Right renal cortex interstitium (tissue), 3 donors: Measurements from ENCODE around the gene TM9SF2. TPM values are rescaled to one million over a fixed set of nuclear protein-coding genes. Genes with fewer than 3 reads are reported as not detected.

Experiments used
- DNase-seq, 3 donors: peaks; one replicate each; pipeline ENCODE4 v3.0.0-alpha.2; 2013; ENCODE audit warnings: low read depth in 3 of 3, low spot score in 2 of 3
- polyA plus RNA-seq, 3 donors: library from polyadenylated mRNA; unstranded; fragments of 120-200 nt; gene quantifications; one replicate each; pipeline ENCODE4 v1.2.1, GENCODE V29; 2013; ENCODE audit not compliant: insufficient read length in 3 of 3

TM9SF2 gene
- polyA plus RNA-seq, 3 donors: 231 to 232 (median 232) TPM

- DNase-seq: no peak
Measured at GRCh38 chr13:99575376-99576120, 74.3 kb downstream of the TM9SF2 start.

- DNase-seq: no peak
Measured at GRCh38 chr13:99577934-99578917, 77.0 kb downstream of the TM9SF2 start.

- DNase-seq: no peak
Measured at GRCh38 chr13:99580500-99581268, 79.4 kb downstream of the TM9SF2 start.

- no peak for DNase-seq
Measured at GRCh38 chr13:99582511-99582910, 81.2 kb downstream of the TM9SF2 start.

GRCh38 chr13:99585609-99586008 lies 84.3 kb downstream of the TM9SF2 start:
- no peak for DNase-seq

GRCh38 chr13:99587021-99587420 lies 85.7 kb downstream of the TM9SF2 start:
- no peak for DNase-seq

GRCh38 chr13:99587893-99588606 lies 86.8 kb downstream of the TM9SF2 start:
- DNase-seq: no peak

- no peak for DNase-seq
Measured at GRCh38 chr13:99589575-99589974, 88.3 kb downstream of the TM9SF2 start.

GRCh38 chr13:99590519-99591011 lies 89.3 kb downstream of the TM9SF2 start:
- DNase-seq: no peak

GRCh38 chr13:99596180-99596579 lies 94.9 kb downstream of the TM9SF2 start:
- no peak for DNase-seq

- no peak for DNase-seq
Measured at GRCh38 chr13:99600318-99600717, 99.0 kb downstream of the TM9SF2 start.

- DNase-seq: no peak
Measured at GRCh38 chr13:99601535-99601934, 100.3 kb downstream of the TM9SF2 start.

- DNase-seq: no peak
Measured at GRCh38 chr13:99604636-99605035, 103.4 kb downstream of the TM9SF2 start.

- no peak for DNase-seq
Measured at GRCh38 chr13:99605420-99606323, 104.4 kb downstream of the TM9SF2 start.

- DNase-seq: peak in 1 of 3 donors; percentile 62
Measured at GRCh38 chr13:99606324-99607066, 105.2 kb downstream of the TM9SF2 start, which contains the start of gene CLYBL. Gene CLYBL (plus strand): TSS chr13:99606690.

GRCh38 chr13:99608345-99608744 lies 107.1 kb downstream of the TM9SF2 start:
- no peak for DNase-seq

GRCh38 chr13:99610702-99611289 lies 109.5 kb downstream of the TM9SF2 start:
- no peak for DNase-seq
